Upper lobe of left lung (tissue), 6 donors: ENCODE measurements around the gene PTGDS. TPM values are rescaled to one million over a fixed set of nuclear protein-coding genes. Genes with fewer than 3 reads are reported as not detected.

Source experiments
- ATAC-seq, 2 donors: fragments of 200-7000 bp; cut with Tn5 transposase; one replicate each; pipeline ENCODE4 v1.9.1; 2022; ENCODE audit warnings: mild to moderate bottlenecking in 2 of 2, moderate library complexity in 2 of 2; ENCODE audit not compliant: low FRiP score in 2 of 2
- DNase-seq, 2 donors: peaks; one replicate each; pipeline ENCODE4 v3.0.0-alpha.2; 2019 to 2020
- H3K27ac ChIP-seq, 4 donors: fragments of 200-600 bp; sonication (generic); one replicate each; pipeline ENCODE4 v1.5.1; 2016 to 2019
- H3K27me3 ChIP-seq, 4 donors: fragments of 200-600 bp; sonication (generic); one replicate each; pipeline ENCODE4 v1.5.1; 2017 to 2019
- H3K36me3 ChIP-seq, 4 donors: fragments of 200-600 bp; sonication (generic); one replicate each; pipeline ENCODE4 v1.5.1; 2016 to 2019
- H3K4me1 ChIP-seq, 4 donors: fragments of 200-600 bp; sonication (generic); one replicate each; pipeline ENCODE4 v1.5.1; 2018 to 2019
- H3K4me3 ChIP-seq, 4 donors: fragments of 200-600 bp; sonication (generic); one replicate each; pipeline ENCODE4 v1.5.1; 2017 to 2019; ENCODE audit warnings: mild to moderate bottlenecking in 2 of 4, moderate library complexity in 1 of 4
- H3K9me3 ChIP-seq, 4 donors: fragments of 200-600 bp; sonication (generic); one replicate each; pipeline ENCODE4 v1.5.1; 2018 to 2019
- CTCF ChIP-seq, 6 experiments: fragments of 450-650 bp in 4 of 6; fragments of 200-600 bp in 2 of 6; sonication (generic) in 2 of 6; IDR thresholded peaks; one replicate each; pipeline ENCODE4 v1.5.1; 2016 to 2019; ENCODE audit warnings: antibody characterized with exemption in 6 of 6
- EP300 ChIP-seq, 4 donors: sonication (generic); formaldehyde crosslinking; IDR thresholded peaks; one replicate each; pipeline ENCODE4 v1.5.1; 2017; ENCODE audit warnings: antibody characterized with exemption in 4 of 4, control low read depth in 2 of 4
- POLR2A ChIP-seq, 4 donors: fragments of 450-650 bp; IDR thresholded peaks; one replicate each; pipeline ENCODE4 v1.5.1; 2016 to 2017; ENCODE audit warnings: antibody characterized with exemption in 4 of 4, mild to moderate bottlenecking in 2 of 4
- POLR2AphosphoS5 ChIP-seq, 2 donors: sonication (generic); formaldehyde crosslinking; IDR thresholded peaks; one replicate each; pipeline ENCODE4 v1.5.1; 2017; ENCODE audit warnings: antibody characterized with exemption in 2 of 2
- WGBS, 2 donors: methylation state at CpG; one replicate each; pipeline ENCODE4 v1.1.5; 2017 to 2018; 5-methylcytosine and 5-hydroxymethylcytosine counted together
- total RNA-seq, 6 donors: library from RNA; depleted of rRNA in 4 of 6; stranded (reverse); fragments of >200 nt in 4 of 6; gene quantifications; one replicate each; pipeline versions ENCODE4 v1.1.0 to v1.2.1, GENCODE V29; 2016 to 2021
- donor health status: DM: no; HTN: no; CAD: no; lungs with moderate emphysema.
- donor health status: DM: no; HTN: yes; CAD: no; lungs with severe emphysema.

PTGDS gene
- total RNA-seq, 6 donors from 2014 or later, result 31.7 to 395 (median 246) TPM

- DNase-seq, result peak; percentile 35 to 82
- no peak for TF ChIP-seq POLR2A (IDR thresholded peaks at IDR 0.05)
- TF ChIP-seq POLR2AphosphoS5 (IDR thresholded peaks at IDR 0.05), result no peak
- TF ChIP-seq CTCF (IDR thresholded peaks at IDR 0.05), result no peak
- no peak for TF ChIP-seq EP300 (IDR thresholded peaks at IDR 0.05)
- peak overlapping the region; percentile 72 to 98 (median 90) for H3K4me3 ChIP-seq
- H3K4me1 ChIP-seq, result peaks cover 22 to 50% (median 26%) of the 10 kb centered on the region in 4 donors
- peaks cover 18 to 45% (median 40%) of the 10 kb centered on the region in 4 donors for H3K36me3 ChIP-seq
- peak in 1 of 2 donors; percentile 7 for ATAC-seq
- H3K27me3 ChIP-seq, result no peaks in the 10 kb centered on the region
- no peaks in the 10 kb centered on the region for H3K9me3 ChIP-seq
- H3K27ac ChIP-seq, result peak overlapping the region; percentile 89 to 96 (median 92)
- WGBS, 2 donors, result 0% methylated on average over 15 of the region's 61 CpGs; no CpG with 5 or more reads in 1 of the 2 donors
Observed at GRCh38 chr9:136943291-136944211, 33.8 kb upstream of the PTGDS start.

GRCh38 chr9:136944212-136944518, 33.1 kb upstream of the PTGDS start:
- H3K36me3 ChIP-seq, result peaks cover 18 to 39% (median 39%) of the 10 kb centered on the region in 4 donors
- peak overlapping the region; percentile 72 to 98 (median 90) for H3K4me3 ChIP-seq
- H3K9me3 ChIP-seq, result no peaks in the 10 kb centered on the region
- DNase-seq, result no peak
- no CpG with 5 or more reads among the region's 45 CpGs for WGBS, 2 donors
- H3K27me3 ChIP-seq, result no peaks in the 10 kb centered on the region
- peak overlapping the region; percentile 89 to 96 (median 92) for H3K27ac ChIP-seq
- peaks cover 25 to 56% (median 31%) of the 10 kb centered on the region in 4 donors for H3K4me1 ChIP-seq
- no peak for TF ChIP-seq CTCF (IDR thresholded peaks at IDR 0.05)
- TF ChIP-seq POLR2A (IDR thresholded peaks at IDR 0.05), result peak in 1 of 4 donors; percentile 80
- no peak for TF ChIP-seq EP300 (IDR thresholded peaks at IDR 0.05)
- no peak for TF ChIP-seq POLR2AphosphoS5 (IDR thresholded peaks at IDR 0.05)
- peak in 1 of 2 donors; percentile 65 for ATAC-seq

- peak; percentile 95 to 99 for DNase-seq
- WGBS, 2 donors, result 4 to 16% methylated on average over 16 to 19 of the region's 74 CpGs
- H3K4me3 ChIP-seq, result peak within 1 kb of the TSS; percentile 72 to 98 (median 90)
- H3K27ac ChIP-seq, result peak within 1 kb of the TSS; percentile 89 to 96 (median 92)
- H3K27me3 ChIP-seq, result no peaks in the 10 kb centered on the region
- ATAC-seq, result peak; percentile 87 to 94
- no peak for TF ChIP-seq EP300 (IDR thresholded peaks at IDR 0.05)
- TF ChIP-seq POLR2A (IDR thresholded peaks at IDR 0.05), result peak in 2 of 4 donors; percentile 45 to 87
- peak; percentile 98 to 100 (median 99) for TF ChIP-seq CTCF (IDR thresholded peaks at IDR 0.05)
- peak; percentile 61 to 84 for TF ChIP-seq POLR2AphosphoS5 (IDR thresholded peaks at IDR 0.05)
- no peaks in the 10 kb centered on the region for H3K9me3 ChIP-seq
- peaks cover 18 to 34% (median 33%) of the 10 kb centered on the region in 4 donors for H3K36me3 ChIP-seq
- peaks cover 30 to 61% (median 35%) of the 10 kb centered on the region in 4 donors for H3K4me1 ChIP-seq
Observed at GRCh38 chr9:136944519-136945332, 32.6 kb upstream of the PTGDS start, which contains the start of the genes C8G and FBXW5. Gene C8G (plus strand): TSS chr9:136945243. CDS start chr9:136945321, 78 bp downstream. Gene FBXW5 (minus strand): TSS chr9:136944738. CDS start chr9:136944083, 655 bp downstream.

GRCh38 chr9:136945333-136946227, 31.7 kb upstream of the PTGDS start:
- TF ChIP-seq EP300 (IDR thresholded peaks at IDR 0.05), result no peak
- TF ChIP-seq POLR2AphosphoS5 (IDR thresholded peaks at IDR 0.05), result no peak
- TF ChIP-seq CTCF (IDR thresholded peaks at IDR 0.05), result no peak
- no peak for TF ChIP-seq POLR2A (IDR thresholded peaks at IDR 0.05)
- Histone ChIP-seq H3K27ac (no peak overlapping the region), H3K4me1 (peaks cover 35 to 68% (median 41%) of the 10 kb centered on the region in 4 donors), H3K9me3 (no peaks in the 10 kb centered on the region), H3K4me3 (no peak overlapping the region), H3K36me3 (peaks cover 17 to 25% (median 25%) of the 10 kb centered on the region in 4 donors), H3K27me3 (no peaks in the 10 kb centered on the region)
- 84 to 89% methylated on average over 17 to 29 of the region's 30 CpGs for WGBS, 2 donors
- DNase-seq (peak in 1 of 2 donors; percentile 82), ATAC-seq (no peak)
